Right atrium auricular region (tissue), 2 donors: Measurements from ENCODE around the gene PDE10A. TPM values are rescaled to one million over a fixed set of nuclear protein-coding genes. Genes with fewer than 3 reads are reported as not detected.

ENCODE experiments used
- DNase-seq: peaks from one replicate; pipeline ENCODE4 v3.0.0-alpha.2; 2019; ENCODE audit warnings: low spot score
- H3K27ac ChIP-seq, 2 donors: fragments of 200-600 bp; sonication (generic); 1 replicate in 1 of 2; 2 replicates in 1 of 2; pipeline ENCODE4 v1.5.1; 2016 to 2019
- H3K27me3 ChIP-seq, 2 donors: fragments of 200-600 bp; sonication (generic); one replicate each; pipeline versions ENCODE4 v1.5.1 to v1.6.0; 2017 to 2019
- H3K36me3 ChIP-seq: fragments of 200-600 bp; sonication (generic); one replicate; pipeline ENCODE4 v1.5.1; 2016
- H3K4me1 ChIP-seq, 2 donors: fragments of 200-600 bp; sonication (generic); one replicate each; pipeline versions ENCODE4 v1.5.1 to v1.6.0; 2017 to 2019
- H3K4me3 ChIP-seq, 2 donors: fragments of 200-600 bp; sonication (generic); 1 replicate in 1 of 2; 2 replicates in 1 of 2; pipeline ENCODE4 v1.5.1; 2017 to 2019; ENCODE audit warnings: mild to moderate bottlenecking in 1 of 2, moderate library complexity in 1 of 2
- H3K9me3 ChIP-seq, 2 donors: fragments of 200-600 bp; sonication (generic); one replicate each; pipeline ENCODE4 v1.5.1; 2019
- total RNA-seq, 2 donors: library from RNA; depleted of rRNA; stranded (reverse); fragments of >200 nt; gene quantifications; one replicate each; pipeline ENCODE4 v1.1.0, GENCODE V29; 2016
- TF ChIP-seq, protein P1 (sequence below), 2 donors: fragments of 200-600 bp; sonication (generic); IDR thresholded peaks; one replicate each; pipeline ENCODE4 v1.5.1; 2019; ENCODE audit warnings: antibody characterized with exemption in 2 of 2

The PDE10A gene
- total RNA-seq, 2 donors from 2014 or later: 3.6 to 4.3 TPM

DNA sequence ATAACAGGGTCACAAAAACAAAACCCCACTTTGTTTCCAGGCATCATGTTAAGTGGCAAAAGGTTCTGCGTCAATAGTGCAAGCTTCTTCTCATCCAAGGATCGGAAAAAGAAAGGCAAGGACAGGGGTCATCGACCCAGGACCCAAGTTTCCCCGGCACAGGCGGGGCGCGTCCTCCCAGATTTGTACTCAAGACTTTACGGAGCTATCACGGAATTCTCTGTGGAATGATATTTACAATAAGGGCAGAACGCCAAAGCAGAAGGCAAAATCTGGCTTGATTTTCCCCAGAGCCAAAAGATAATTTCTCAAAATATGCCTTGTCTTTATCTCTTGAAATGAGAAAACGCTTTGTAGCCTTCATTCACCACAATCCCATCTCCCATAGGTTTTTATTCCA is 25.5 kb downstream of the PDE10A start:
- no peaks in the 10 kb centered on the region for H3K4me1 ChIP-seq
- H3K4me3 ChIP-seq: no peak overlapping the region
- H3K27ac ChIP-seq: no peak overlapping the region

DNA sequence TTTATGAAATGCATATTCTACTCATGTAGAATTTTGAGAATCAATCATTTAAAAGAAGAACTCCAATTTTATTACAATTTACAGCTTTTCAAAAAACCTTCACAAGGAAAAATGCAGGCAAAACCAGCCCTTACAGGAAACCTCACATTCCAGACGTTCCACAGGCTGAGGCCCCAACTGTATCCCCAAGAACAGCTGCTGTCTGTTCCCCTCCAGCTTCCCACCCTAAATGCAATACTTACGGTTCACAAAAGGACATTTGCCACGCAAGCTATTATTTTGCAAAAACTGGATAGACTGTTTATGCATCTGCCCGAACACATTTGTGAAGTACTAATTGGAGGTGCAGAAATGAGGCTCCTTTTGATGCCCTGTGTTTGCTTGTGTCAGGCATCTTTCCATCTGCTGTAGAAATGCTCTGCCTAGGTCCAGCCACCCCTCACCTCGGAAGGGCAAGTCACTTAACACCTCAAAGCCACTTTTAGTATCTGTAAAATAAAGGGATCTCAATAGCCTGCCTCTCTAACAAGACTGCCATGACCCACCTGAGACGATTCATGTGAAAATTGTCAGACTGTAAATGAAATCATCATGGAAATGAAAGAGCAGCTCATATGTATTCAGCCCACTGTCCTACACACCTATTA is 26.5 kb downstream of the PDE10A start:
- Histone ChIP-seq H3K4me1 (no peaks in the 10 kb centered on the region), H3K27ac (no peak overlapping the region), H3K27me3 (no peaks in the 10 kb centered on the region), H3K9me3 (no peaks in the 10 kb centered on the region), H3K4me3 (no peak overlapping the region), H3K36me3 (no peaks in the 10 kb centered on the region)
- TF ChIP-seq, protein P1, sequence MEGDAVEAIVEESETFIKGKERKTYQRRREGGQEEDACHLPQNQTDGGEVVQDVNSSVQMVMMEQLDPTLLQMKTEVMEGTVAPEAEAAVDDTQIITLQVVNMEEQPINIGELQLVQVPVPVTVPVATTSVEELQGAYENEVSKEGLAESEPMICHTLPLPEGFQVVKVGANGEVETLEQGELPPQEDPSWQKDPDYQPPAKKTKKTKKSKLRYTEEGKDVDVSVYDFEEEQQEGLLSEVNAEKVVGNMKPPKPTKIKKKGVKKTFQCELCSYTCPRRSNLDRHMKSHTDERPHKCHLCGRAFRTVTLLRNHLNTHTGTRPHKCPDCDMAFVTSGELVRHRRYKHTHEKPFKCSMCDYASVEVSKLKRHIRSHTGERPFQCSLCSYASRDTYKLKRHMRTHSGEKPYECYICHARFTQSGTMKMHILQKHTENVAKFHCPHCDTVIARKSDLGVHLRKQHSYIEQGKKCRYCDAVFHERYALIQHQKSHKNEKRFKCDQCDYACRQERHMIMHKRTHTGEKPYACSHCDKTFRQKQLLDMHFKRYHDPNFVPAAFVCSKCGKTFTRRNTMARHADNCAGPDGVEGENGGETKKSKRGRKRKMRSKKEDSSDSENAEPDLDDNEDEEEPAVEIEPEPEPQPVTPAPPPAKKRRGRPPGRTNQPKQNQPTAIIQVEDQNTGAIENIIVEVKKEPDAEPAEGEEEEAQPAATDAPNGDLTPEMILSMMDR (IDR thresholded peaks at IDR 0.05): no peak
- no peak for DNase-seq

More for the DNA sequence above, 25.5 kb downstream of the PDE10A start:
- Histone ChIP-seq H3K27me3 (no peaks in the 10 kb centered on the region), H3K9me3 (no peaks in the 10 kb centered on the region), H3K36me3 (no peaks in the 10 kb centered on the region)
- TF ChIP-seq, protein P1 (IDR thresholded peaks at IDR 0.05): no peak
- no peak for DNase-seq

DNA sequence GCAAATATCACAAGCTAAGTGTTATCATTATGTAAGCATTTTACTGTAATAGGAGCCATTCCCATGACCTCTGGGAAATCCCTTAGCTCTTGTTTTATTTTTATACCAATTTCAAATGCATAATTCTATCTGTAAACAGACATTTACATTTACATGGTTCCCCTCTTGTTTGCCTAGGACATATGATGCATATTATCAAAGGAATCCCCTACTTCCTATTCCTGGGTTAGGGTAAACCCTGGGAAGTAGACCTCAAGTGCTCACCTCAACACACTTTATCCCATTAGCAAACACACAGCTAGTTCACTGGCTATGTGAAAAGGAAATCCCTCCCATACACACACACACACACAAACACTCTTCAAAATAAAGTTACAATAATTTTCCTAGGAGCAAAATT is 27.1 kb downstream of the PDE10A start:
- H3K36me3 ChIP-seq: no peaks in the 10 kb centered on the region
- H3K27me3 ChIP-seq: no peaks in the 10 kb centered on the region
- no peaks in the 10 kb centered on the region for H3K9me3 ChIP-seq
- DNase-seq: no peak
- TF ChIP-seq, protein P1 (IDR thresholded peaks at IDR 0.05): no peak
- no peak overlapping the region for H3K27ac ChIP-seq
- no peaks in the 10 kb centered on the region for H3K4me1 ChIP-seq
- no peak overlapping the region for H3K4me3 ChIP-seq

DNA sequence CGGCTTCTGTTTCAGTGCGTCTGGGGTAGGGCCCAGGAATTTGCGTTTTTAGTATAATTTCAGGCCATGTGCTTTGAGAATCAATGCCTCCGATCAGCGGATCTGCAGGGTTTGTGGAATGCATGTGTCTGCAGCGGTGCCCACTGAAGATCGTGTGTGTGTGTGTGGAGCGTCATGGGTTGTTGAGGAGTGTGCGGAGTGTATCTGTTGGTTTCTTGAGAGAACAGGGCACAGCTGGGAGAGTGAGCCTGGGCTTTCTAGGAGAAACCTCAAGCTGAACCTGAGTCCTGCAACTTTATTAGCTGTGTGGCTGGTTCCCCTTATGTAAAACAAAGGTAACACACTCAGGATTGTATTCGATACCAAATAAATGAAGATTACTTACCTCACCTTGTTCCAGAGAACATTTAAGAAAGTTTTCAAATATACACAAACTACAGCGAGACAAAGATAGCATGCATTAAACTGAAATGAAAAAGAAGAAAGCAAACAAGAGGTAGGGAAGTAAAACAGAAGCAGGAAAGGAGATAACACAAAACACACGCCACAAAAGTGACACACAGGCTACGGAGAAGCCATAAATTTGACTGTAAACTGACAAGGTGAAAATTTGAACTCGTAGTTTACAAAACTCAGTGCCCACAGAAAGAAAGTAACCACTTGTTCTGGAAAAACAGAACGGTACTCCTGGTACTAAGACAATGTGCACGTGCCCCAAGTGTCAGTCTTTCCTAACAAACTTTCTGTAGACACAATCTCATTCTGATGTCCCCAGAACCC is 28.8 kb downstream of the PDE10A start:
- H3K27me3 ChIP-seq: no peaks in the 10 kb centered on the region
- no peaks in the 10 kb centered on the region for H3K36me3 ChIP-seq
- H3K4me1 ChIP-seq: no peaks in the 10 kb centered on the region
- TF ChIP-seq, protein P1 (IDR thresholded peaks at IDR 0.05): no peak
- no peak overlapping the region for H3K4me3 ChIP-seq
- no peak for DNase-seq
- no peaks in the 10 kb centered on the region for H3K9me3 ChIP-seq
- no peak overlapping the region for H3K27ac ChIP-seq

DNA sequence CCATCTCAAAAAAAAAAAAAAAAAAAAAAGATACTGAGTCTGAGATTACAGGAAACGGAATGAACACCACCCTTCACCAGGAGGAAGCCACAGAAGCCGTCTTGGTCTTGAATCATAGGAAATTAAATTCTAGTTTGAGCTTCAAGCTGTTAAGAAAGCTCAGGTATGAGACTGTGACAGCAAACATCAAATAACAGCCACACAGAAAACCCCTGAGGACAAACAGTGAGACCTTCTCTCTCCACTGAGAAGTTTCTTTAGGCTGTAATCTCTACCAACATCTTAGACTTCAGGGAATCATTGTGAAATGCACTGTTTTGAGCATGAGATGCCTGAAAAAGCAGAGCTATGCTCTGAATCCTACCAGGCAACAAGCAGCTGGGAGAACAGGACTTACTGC is 30.8 kb downstream of the PDE10A start:
- Histone ChIP-seq H3K36me3 (no peaks in the 10 kb centered on the region), H3K27me3 (no peaks in the 10 kb centered on the region), H3K4me3 (no peak overlapping the region), H3K4me1 (no peaks in the 10 kb centered on the region), H3K27ac (no peak overlapping the region), H3K9me3 (no peaks in the 10 kb centered on the region)
- TF ChIP-seq, protein P1 (IDR thresholded peaks at IDR 0.05): no peak
- DNase-seq: no peak
